GM12878 (cell line): ENCODE measurements around the gene VEZF1. TPM values are rescaled to one million over a fixed set of nuclear protein-coding genes. Genes with fewer than 3 reads are reported as not detected.
A peak's percentile ranks its signal among the peaks of the same experiment; 100 is the strongest.

Experiments
- ATF7 ChIP-seq: fragments of 450-650 bp; IDR thresholded peaks from 2 replicates; pipeline ENCODE4 v1.6.1; 2016; ENCODE audit warnings: low read depth, mild to moderate bottlenecking
- BCL11A ChIP-seq: IDR thresholded peaks from 2 replicates; pipeline ENCODE4 v1.6.1; 2011; ENCODE audit warnings: low read depth, low read length
- BHLHE40 ChIP-seq, 2 experiments: fragments of 450-650 bp in 1 of 2; IDR thresholded peaks; 2 replicates each; pipeline ENCODE4 v1.6.1; 2011 to 2017; ENCODE audit warnings: low read depth in 2 of 2, borderline replicate concordance in 1 of 2, improper control_type of control experiment in 1 of 2, low read length in 1 of 2, mild to moderate bottlenecking in 1 of 2
- CBX5 ChIP-seq: sonication (generic); IDR thresholded peaks from 2 replicates; pipeline ENCODE4 v1.6.1; 2016; ENCODE audit warnings: low read depth, moderate library complexity, mild to moderate bottlenecking, inconsistent platforms
- CREB1 ChIP-seq: IDR thresholded peaks from 2 replicates; pipeline ENCODE4 v1.6.1; 2012; ENCODE audit warnings: low read depth, mild to moderate bottlenecking, inconsistent platforms
- EED ChIP-seq: sonication (generic); IDR thresholded peaks from 2 replicates; pipeline ENCODE4 v1.6.1; 2016; ENCODE audit warnings: antibody characterized with exemption, low read depth
- ETV6 ChIP-seq, 2 experiments: fragments of 450-650 bp in 1 of 2; IDR thresholded peaks in 1 of 2; conservative IDR thresholded peaks in 1 of 2; 2 replicates each; pipeline ENCODE4 v1.6.1; 2014; ENCODE audit warnings: antibody characterized with exemption in 1 of 2, borderline replicate concordance in 1 of 2, low read depth in 1 of 2, mild to moderate bottlenecking in 1 of 2, moderate library complexity in 1 of 2
- GATAD2B ChIP-seq: fragments of 450-650 bp; conservative IDR thresholded peaks from 2 replicates; pipeline ENCODE4 v1.6.1; 2017; ENCODE audit warnings: low read depth, mild to moderate bottlenecking, moderate library complexity
- IRF4 ChIP-seq: IDR thresholded peaks from 2 replicates; pipeline ENCODE4 v1.6.1; 2011; ENCODE audit warnings: low read depth, low read length
- MYC ChIP-seq: IDR thresholded peaks from 2 replicates; pipeline ENCODE4 v1.6.1; 2011; ENCODE audit warnings: mild to moderate bottlenecking, low read length, moderate library complexity, inconsistent platforms; ENCODE audit not compliant: insufficient read depth, insufficient replicate concordance, insufficient read length, severe bottlenecking
- NFIC ChIP-seq: IDR thresholded peaks from 2 replicates; pipeline ENCODE4 v1.6.1; 2012; ENCODE audit warnings: low read depth, mild to moderate bottlenecking, inconsistent platforms, low read length, moderate library complexity
- NFXL1 ChIP-seq: fragments of 450-650 bp; IDR thresholded peaks from 2 replicates; pipeline ENCODE4 v1.6.1; 2017; ENCODE audit warnings: antibody characterized with exemption, mild to moderate bottlenecking, borderline replicate concordance
- NR2C2 ChIP-seq: IDR thresholded peaks from 2 replicates; pipeline ENCODE4 v1.6.1; 2011; ENCODE audit warnings: borderline replicate concordance, low read depth; ENCODE audit not compliant: control insufficient read depth, insufficient read length
- PAX8 ChIP-seq: fragments of 450-650 bp; IDR thresholded peaks from 2 replicates; pipeline ENCODE4 v1.6.1; 2017; ENCODE audit warnings: mild to moderate bottlenecking, moderate library complexity
- RB1 ChIP-seq: fragments of 450-650 bp; formaldehyde crosslinking; IDR thresholded peaks from 2 replicates; pipeline ENCODE4 v1.6.1; 2017; ENCODE audit warnings: mild to moderate bottlenecking, borderline replicate concordance
- RFX5 ChIP-seq: IDR thresholded peaks from 2 replicates; pipeline ENCODE4 v1.6.1; 2011; ENCODE audit warnings: low read depth, low read length, improper control_type of control experiment
- SIN3A ChIP-seq: IDR thresholded peaks from 2 replicates; pipeline ENCODE4 v1.6.1; 2012; ENCODE audit warnings: low read depth, low read length, improper control_type of control experiment
- SPI1 ChIP-seq: IDR thresholded peaks from 2 replicates; pipeline ENCODE4 v1.6.1; 2011; ENCODE audit warnings: low read depth, mild to moderate bottlenecking, low read length, moderate library complexity, borderline replicate concordance; ENCODE audit not compliant: insufficient read depth
- WRNIP1 ChIP-seq: IDR thresholded peaks from 2 replicates; pipeline ENCODE4 v1.6.1; 2011; ENCODE audit warnings: low read depth, low read length, improper control_type of control experiment, borderline replicate concordance
- YBX1 ChIP-seq: fragments of 450-650 bp; IDR thresholded peaks from 2 replicates; pipeline ENCODE4 v1.6.1; 2016; ENCODE audit warnings: antibody characterized with exemption
- YY1 ChIP-seq: IDR thresholded peaks from 2 replicates; pipeline ENCODE4 v1.6.1; 2011; ENCODE audit warnings: low read depth, mild to moderate bottlenecking, low read length
- ZBED1 ChIP-seq: IDR thresholded peaks from 2 replicates; pipeline ENCODE4 v1.6.1; 2016; ENCODE audit warnings: borderline replicate concordance
- ZNF217 ChIP-seq: fragments of 450-650 bp; IDR thresholded peaks from 2 replicates; pipeline ENCODE4 v1.6.1; 2017; ENCODE audit warnings: antibody characterized with exemption, mild to moderate bottlenecking
- ZZZ3 ChIP-seq: IDR thresholded peaks from 2 replicates; pipeline ENCODE4 v1.6.1; 2011; ENCODE audit warnings: low read depth; ENCODE audit not compliant: control insufficient read depth, insufficient read length
- polyA plus RNA-seq, 11 experiments: library from polyadenylated mRNA; depleted of rRNA in 4 of 11; unstranded in 6 of 11; stranded (reverse) in 5 of 11; fragments of >200 nt; fragmentation: Nextera tagmentation in 4 of 11; fragmentation: Illumina TruSeq in 1 of 11; extraction: Ambion mirVana in 4 of 11; extraction: Trizol in 1 of 11; gene quantifications; 1 replicate in 1 of 11; 2 replicates in 10 of 11; pipeline versions ENCODE4 v1.2.1 to v1.2.3, GENCODE V29; 2011 to 2016; ENCODE audit warnings: inconsistent platforms in 2 of 11, missing spikeins in 2 of 11, low read depth in 1 of 11
- total RNA-seq, 4 experiments: library from RNA; depleted of rRNA in 3 of 4; stranded (reverse); fragments of >200 nt in 3 of 4; fragmentation: Illumina TruSeq in 1 of 4; extraction: Trizol in 1 of 4; gene quantifications; 2 replicates each; pipeline versions ENCODE4 v1.2.1 to v1.2.3, GENCODE V29; 2013 to 2021
- TF ChIP-seq, protein P1 (sequence below): fragments of 150-350 bp; IDR thresholded peaks from 2 replicates; pipeline ENCODE4 v1.6.1; 2016; ENCODE audit warnings: low read depth, low read length
- TF ChIP-seq, protein P2 (sequence below): fragments of 450-650 bp; IDR thresholded peaks from 2 replicates; pipeline ENCODE4 v1.6.1; 2017; ENCODE audit warnings: low read depth, mild to moderate bottlenecking, moderate library complexity

VEZF1 gene
- total and polyA plus RNA-seq, 10 of the 15 experiments (the other 5 are each of a cell fraction or from before 2014, with no cell fraction given), result 9.5 to 28.2 (median 20.3) TPM

DNA sequence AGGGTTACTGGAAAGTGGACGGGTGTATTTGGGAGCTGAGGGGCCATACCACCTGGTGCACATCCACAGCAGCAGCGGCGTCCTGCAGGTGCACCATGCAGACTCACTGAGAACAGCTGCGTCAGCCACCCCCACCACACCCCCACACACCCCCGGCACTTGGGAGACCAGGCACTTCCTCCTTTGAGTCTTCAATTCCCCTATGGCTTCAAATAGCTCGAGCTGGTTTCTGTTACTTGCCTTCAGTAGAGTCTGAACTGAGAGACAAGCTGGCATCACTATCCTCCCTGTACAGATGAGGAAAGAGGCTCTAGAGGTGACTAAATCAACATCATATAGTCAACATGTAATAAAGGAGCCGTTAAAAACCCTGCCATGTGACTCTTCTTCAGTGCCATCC is 48.3 kb downstream of the VEZF1 start (continued):
- TF ChIP-seq CREB1 (peak; percentile 61; the same call in 1 of the 2 replicates), ATF7 (peak; percentile 76), ZNF217 (no peak), NFIC (no peak), RFX5 (no peak), GATAD2B (0 out of 2 replicates have a peak, but pooled peaks have one; percentile 70), PAX8 (no peak), ETV6 (conservative IDR thresholded peaks at IDR 0.05 in 1 of 2, IDR thresholded peaks at IDR 0.05 in 1 of 2; ENCODE audit: borderline replicate concordance in 1 of 2, low read depth in 1 of 2) (peak in 1 of 2 experiments; percentile 58; a peak in 1 of 4 replicates), ZZZ3 (no peak), RB1 (no peak), NFXL1 (no peak), SIN3A (no peak; the same call in 1 of the 2 replicates), IRF4 (0 out of 2 replicates have a peak, but pooled peaks have one; percentile 47), BCL11A (0 out of 2 replicates have a peak, but pooled peaks have one; percentile 62), NR2C2 (no peak), WRNIP1 (no peak), MYC (no peak), CBX5 (no peak), BHLHE40 (IDR thresholded peaks at IDR 0.05; ENCODE audit: borderline replicate concordance in 1 of 2, low read depth in 2 of 2, low read length in 1 of 2) (peak; percentile 53 to 59), EED (peak; percentile 80), SPI1 (peak; percentile 96), ZBED1 (peak; percentile 30; the same call in 1 of the 2 replicates), YBX1 (no peak), YY1 (no peak)
- TF ChIP-seq, protein P1, sequence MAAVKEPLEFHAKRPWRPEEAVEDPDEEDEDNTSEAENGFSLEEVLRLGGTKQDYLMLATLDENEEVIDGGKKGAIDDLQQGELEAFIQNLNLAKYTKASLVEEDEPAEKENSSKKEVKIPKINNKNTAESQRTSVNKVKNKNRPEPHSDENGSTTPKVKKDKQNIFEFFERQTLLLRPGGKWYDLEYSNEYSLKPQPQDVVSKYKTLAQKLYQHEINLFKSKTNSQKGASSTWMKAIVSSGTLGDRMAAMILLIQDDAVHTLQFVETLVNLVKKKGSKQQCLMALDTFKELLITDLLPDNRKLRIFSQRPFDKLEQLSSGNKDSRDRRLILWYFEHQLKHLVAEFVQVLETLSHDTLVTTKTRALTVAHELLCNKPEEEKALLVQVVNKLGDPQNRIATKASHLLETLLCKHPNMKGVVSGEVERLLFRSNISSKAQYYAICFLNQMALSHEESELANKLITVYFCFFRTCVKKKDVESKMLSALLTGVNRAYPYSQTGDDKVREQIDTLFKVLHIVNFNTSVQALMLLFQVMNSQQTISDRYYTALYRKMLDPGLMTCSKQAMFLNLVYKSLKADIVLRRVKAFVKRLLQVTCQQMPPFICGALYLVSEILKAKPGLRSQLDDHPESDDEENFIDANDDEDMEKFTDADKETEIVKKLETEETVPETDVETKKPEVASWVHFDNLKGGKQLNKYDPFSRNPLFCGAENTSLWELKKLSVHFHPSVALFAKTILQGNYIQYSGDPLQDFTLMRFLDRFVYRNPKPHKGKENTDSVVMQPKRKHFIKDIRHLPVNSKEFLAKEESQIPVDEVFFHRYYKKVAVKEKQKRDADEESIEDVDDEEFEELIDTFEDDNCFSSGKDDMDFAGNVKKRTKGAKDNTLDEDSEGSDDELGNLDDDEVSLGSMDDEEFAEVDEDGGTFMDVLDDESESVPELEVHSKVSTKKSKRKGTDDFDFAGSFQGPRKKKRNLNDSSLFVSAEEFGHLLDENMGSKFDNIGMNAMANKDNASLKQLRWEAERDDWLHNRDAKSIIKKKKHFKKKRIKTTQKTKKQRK, result no peak
- TF ChIP-seq, protein P2, sequence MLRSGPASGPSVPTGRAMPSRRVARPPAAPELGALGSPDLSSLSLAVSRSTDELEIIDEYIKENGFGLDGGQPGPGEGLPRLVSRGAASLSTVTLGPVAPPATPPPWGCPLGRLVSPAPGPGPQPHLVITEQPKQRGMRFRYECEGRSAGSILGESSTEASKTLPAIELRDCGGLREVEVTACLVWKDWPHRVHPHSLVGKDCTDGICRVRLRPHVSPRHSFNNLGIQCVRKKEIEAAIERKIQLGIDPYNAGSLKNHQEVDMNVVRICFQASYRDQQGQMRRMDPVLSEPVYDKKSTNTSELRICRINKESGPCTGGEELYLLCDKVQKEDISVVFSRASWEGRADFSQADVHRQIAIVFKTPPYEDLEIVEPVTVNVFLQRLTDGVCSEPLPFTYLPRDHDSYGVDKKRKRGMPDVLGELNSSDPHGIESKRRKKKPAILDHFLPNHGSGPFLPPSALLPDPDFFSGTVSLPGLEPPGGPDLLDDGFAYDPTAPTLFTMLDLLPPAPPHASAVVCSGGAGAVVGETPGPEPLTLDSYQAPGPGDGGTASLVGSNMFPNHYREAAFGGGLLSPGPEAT, result no peak; the same call in 1 of the 2 replicates
